ENCODE data around the gene PRPF19.
A peak's percentile ranks its signal among the peaks of the same experiment; 100 is the strongest.

PRPF19 gene

GRCh38 chr11:60879971-60880588, 26.3 kb downstream of the PRPF19 start:
- no peaks in the 10 kb centered on the region for H4K20me1 ChIP-seq (ENCODE audit: insufficient read depth, low read length)
- no peak overlapping the region for H3K9ac ChIP-seq (ENCODE audit: low read depth, low read length)
- no peak overlapping the region for H3K4me2 ChIP-seq (ENCODE audit: insufficient read depth, low read length)
- 0 out of 2 replicates have a peak overlapping the region, but pooled peaks have one; percentile 22 for H3K27ac ChIP-seq (ENCODE audit: low read length)
- no peak overlapping the region for H3K4me3 ChIP-seq (ENCODE audit: low read depth in 1 of 2, low read length in 2 of 2)
- TF ChIP-seq CTCF (IDR thresholded peaks at IDR 0.05; ENCODE audit: borderline replicate concordance, extremely low read depth, low read length, poor library complexity, severe bottlenecking), result no peak
- no peak for TF ChIP-seq EZH2 (IDR thresholded peaks at IDR 0.05; ENCODE audit: borderline replicate concordance, low read depth, low read length, severe bottlenecking)
- DNase-seq (no peak), ATAC-seq (ENCODE audit: insufficient read depth, low read depth) (peak; percentile 70)
- H3K79me2 ChIP-seq (ENCODE audit: insufficient read depth, low read length), result no peaks in the 10 kb centered on the region
- no peak overlapping the region for H2AFZ ChIP-seq (ENCODE audit: low read depth, low read length)
- peaks cover 10% of the 10 kb centered on the region for H3K36me3 ChIP-seq (ENCODE audit: insufficient read depth, low read length)
- H3K27me3 ChIP-seq (ENCODE audit: insufficient read depth, low read length, poor library complexity), result no peaks in the 10 kb centered on the region
- peaks cover 5% of the 10 kb centered on the region; the same call in 1 of the 2 replicates for H3K4me1 ChIP-seq (ENCODE audit: insufficient read depth, low read length)
- H3K9me3 ChIP-seq (ENCODE audit: insufficient read depth, low read length, severe bottlenecking), result no peaks in the 10 kb centered on the region

GRCh38 chr11:60879104-60879503, 27.3 kb downstream of the PRPF19 start:
- DNase-seq (no peak), ATAC-seq (ENCODE audit: insufficient read depth, low read depth) (no peak)
- TF ChIP-seq CTCF (IDR thresholded peaks at IDR 0.05; ENCODE audit: borderline replicate concordance, extremely low read depth, low read length, poor library complexity, severe bottlenecking) (no peak), EZH2 (IDR thresholded peaks at IDR 0.05; ENCODE audit: borderline replicate concordance, low read depth, low read length, severe bottlenecking) (no peak)
- H4K20me1 ChIP-seq (ENCODE audit: insufficient read depth, low read length), result no peaks in the 10 kb centered on the region
- no peaks in the 10 kb centered on the region for H3K9me3 ChIP-seq (ENCODE audit: insufficient read depth, low read length, severe bottlenecking)
- peaks cover 15% of the 10 kb centered on the region for H3K4me1 ChIP-seq (ENCODE audit: insufficient read depth, low read length)
- H2AFZ ChIP-seq (ENCODE audit: low read depth, low read length), result no peak overlapping the region
- no peak overlapping the region for H3K9ac ChIP-seq (ENCODE audit: low read depth, low read length)
- no peaks in the 10 kb centered on the region for H3K27me3 ChIP-seq (ENCODE audit: insufficient read depth, low read length, poor library complexity)
- H3K36me3 ChIP-seq (ENCODE audit: insufficient read depth, low read length), result peaks cover 10% of the 10 kb centered on the region
- no peaks in the 10 kb centered on the region for H3K79me2 ChIP-seq (ENCODE audit: insufficient read depth, low read length)
- no peak overlapping the region for H3K27ac ChIP-seq (ENCODE audit: low read length)
- H3K4me2 ChIP-seq (ENCODE audit: insufficient read depth, low read length), result no peak overlapping the region
- H3K4me3 ChIP-seq (ENCODE audit: low read depth in 1 of 2, low read length in 2 of 2), result no peak overlapping the region

- DNase-seq (no peak), ATAC-seq (ENCODE audit: insufficient read depth, low read depth) (no peak)
- Histone ChIP-seq H3K4me3 (ENCODE audit: low read depth in 1 of 2, low read length in 2 of 2) (no peak overlapping the region), H2AFZ (ENCODE audit: low read depth, low read length) (no peak overlapping the region), H3K79me2 (ENCODE audit: insufficient read depth, low read length) (no peaks in the 10 kb centered on the region), H3K27me3 (ENCODE audit: insufficient read depth, low read length, poor library complexity) (no peaks in the 10 kb centered on the region), H3K9ac (ENCODE audit: low read depth, low read length) (no peak overlapping the region), H3K9me3 (ENCODE audit: insufficient read depth, low read length, severe bottlenecking) (no peaks in the 10 kb centered on the region), H4K20me1 (ENCODE audit: insufficient read depth, low read length) (no peaks in the 10 kb centered on the region), H3K4me2 (ENCODE audit: insufficient read depth, low read length) (no peak overlapping the region), H3K36me3 (ENCODE audit: insufficient read depth, low read length) (peaks cover 10% of the 10 kb centered on the region), H3K27ac (ENCODE audit: low read length) (no peak overlapping the region), H3K4me1 (ENCODE audit: insufficient read depth, low read length) (peaks cover 22% of the 10 kb centered on the region)
- TF ChIP-seq EZH2 (IDR thresholded peaks at IDR 0.05; ENCODE audit: borderline replicate concordance, low read depth, low read length, severe bottlenecking) (no peak), CTCF (IDR thresholded peaks at IDR 0.05; ENCODE audit: borderline replicate concordance, extremely low read depth, low read length, poor library complexity, severe bottlenecking) (no peak)
Measured at GRCh38 chr11:60878245-60879101, 27.9 kb downstream of the PRPF19 start.

Measured in DND-41 (cell line).